Measurements from ENCODE around the gene RASL11A.
"Not testable (repeated sequence)": the region's sequence is repeated elsewhere in the genome, so short reads cannot be mapped to it uniquely, and the experiment has no call there.

The RASL11A gene

DNA sequence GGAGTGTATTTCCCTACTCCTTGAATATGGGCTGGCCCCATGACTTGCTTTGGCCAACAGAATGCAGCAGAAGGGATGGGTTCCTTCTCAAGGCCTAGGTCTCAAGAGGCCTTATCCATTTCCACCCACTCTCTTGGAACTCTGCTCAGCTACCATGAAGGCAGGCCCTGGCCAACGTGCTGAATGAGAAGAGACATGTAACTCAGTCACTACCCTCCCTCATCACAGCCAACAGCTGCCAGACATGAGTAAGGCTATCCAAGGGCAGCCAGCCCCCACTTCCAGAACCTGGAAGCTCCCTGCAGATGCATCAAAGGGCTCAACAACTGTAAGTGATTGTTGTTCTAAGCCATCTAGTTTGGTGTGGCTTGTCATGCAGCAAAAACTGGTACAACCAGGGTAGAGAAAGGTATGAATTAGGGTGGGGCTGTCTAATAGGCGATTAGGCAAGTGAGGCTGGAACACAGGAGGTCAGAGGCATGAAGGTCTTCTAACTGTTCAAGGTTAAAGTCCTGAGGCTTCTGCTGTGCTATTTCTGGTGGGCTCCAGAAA lies 1.4 kb upstream of the RASL11A start:
- no peak for DNase-seq

DNA sequence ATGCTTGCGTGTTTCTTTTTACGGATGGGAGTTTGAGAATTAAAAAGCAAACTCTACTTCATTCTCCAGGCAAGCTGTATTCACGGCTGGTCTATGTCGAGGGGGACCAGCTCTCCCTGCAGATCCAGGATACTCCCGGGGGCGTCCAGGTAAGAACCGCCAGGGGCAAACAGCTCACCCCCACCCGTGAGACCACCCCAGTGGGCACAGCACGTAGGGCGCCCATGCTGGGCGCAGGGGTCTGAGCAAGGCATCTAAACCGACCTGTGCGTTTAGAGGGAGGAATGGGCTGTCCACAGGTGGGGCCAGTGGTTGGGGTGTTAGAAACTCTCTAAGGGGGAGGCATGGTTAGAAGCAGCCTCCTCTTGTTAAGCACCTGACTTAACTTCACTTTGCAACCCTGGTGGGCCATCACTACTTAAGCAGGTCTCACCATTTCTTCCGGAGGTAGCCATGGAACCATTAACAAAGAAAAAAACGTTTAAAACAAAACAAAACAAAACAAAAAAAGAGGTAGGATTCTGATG lies 1.0 kb downstream of the RASL11A start:
- DNase-seq, result no peak

GRCh38 chr13:27273658-27274425 lies 3.2 kb downstream of the RASL11A start:
- no peak for DNase-seq

- DNase-seq, result no peak
Observed at GRCh38 chr13:27274631-27275030, 4.0 kb downstream of the RASL11A start.

- DNase-seq, result no peak
Observed at GRCh38 chr13:27276188-27276587, 5.6 kb downstream of the RASL11A start.

GRCh38 chr13:27279506-27279905 lies 8.9 kb downstream of the RASL11A start:
- DNase-seq, result no peak

- no peak for DNase-seq
Observed at GRCh38 chr13:27280009-27280656, 9.5 kb downstream of the RASL11A start.

DNA sequence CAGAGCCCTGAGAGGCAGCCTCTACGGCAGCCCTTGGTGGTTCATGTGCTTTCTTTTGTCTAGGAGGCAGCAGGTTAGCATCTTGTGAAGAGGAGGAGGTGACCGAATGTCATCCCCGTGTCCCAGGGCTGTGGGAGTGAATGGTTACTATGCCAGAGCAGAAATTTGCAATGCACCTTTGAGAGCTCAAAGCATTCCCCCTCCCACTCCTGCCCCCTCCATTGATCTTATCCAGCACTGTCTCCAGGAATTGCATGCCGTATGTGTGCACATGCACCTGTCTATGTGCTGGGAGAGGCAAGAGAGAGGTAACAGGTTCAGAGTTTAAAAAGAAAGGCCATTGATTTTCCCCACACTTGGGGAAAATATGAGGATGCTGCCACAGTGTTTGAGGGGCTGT lies 10.2 kb downstream of the RASL11A start:
- DNase-seq, result no peak

DNA sequence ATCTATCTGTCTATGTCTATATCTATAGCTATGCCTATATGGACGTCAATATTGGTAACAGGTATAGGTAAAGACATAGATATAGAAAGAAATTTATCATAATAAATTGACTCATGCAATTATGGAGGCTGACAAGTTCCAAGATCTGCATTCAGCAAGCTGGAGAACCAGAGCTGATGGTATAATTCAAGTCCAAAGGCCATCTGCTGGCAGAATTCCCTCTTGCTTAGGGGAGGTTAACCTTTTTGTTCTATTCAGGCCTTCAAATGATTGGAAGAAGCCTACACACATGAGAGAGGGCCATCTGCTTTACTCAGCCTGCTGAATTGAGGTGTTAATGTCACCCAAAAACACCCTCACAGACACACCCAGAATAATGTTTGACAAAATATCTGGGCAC lies 10.8 kb downstream of the RASL11A start:
- no peak for DNase-seq

- DNase-seq, result peak; percentile 38
Observed at GRCh38 chr13:27283906-27284493, 13.4 kb downstream of the RASL11A start.

DNA sequence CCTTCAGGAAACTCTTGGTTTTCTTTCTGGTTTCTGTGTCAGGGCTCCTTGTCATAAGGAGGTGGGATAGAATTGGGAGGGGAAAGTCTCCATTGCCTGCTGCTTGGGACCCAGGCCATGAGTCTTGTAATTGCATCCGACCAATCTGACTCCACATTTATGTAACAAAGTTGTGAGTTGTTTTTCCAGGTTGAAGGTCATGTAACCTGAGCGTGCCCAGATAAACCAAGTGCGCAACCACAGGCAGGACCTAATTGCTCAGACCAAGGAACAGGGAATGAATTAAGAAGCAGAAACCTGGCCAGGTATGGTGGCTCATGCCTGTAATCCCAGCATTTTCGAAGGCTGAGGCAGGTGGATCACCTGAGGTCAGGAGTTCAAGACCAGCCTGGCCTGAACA lies 17.8 kb downstream of the RASL11A start:
- no peak for DNase-seq

GRCh38 chr13:27289011-27289665 lies 18.5 kb downstream of the RASL11A start:
- DNase-seq, result no peak

GRCh38 chr13:27290715-27291114 lies 20.1 kb downstream of the RASL11A start:
- no peak for DNase-seq

- DNase-seq, result not testable (repeated sequence)
Observed at GRCh38 chr13:27291967-27292366, 21.3 kb downstream of the RASL11A start.

- DNase-seq, result no peak
Observed at GRCh38 chr13:27293076-27293691, 22.6 kb downstream of the RASL11A start.

DNA sequence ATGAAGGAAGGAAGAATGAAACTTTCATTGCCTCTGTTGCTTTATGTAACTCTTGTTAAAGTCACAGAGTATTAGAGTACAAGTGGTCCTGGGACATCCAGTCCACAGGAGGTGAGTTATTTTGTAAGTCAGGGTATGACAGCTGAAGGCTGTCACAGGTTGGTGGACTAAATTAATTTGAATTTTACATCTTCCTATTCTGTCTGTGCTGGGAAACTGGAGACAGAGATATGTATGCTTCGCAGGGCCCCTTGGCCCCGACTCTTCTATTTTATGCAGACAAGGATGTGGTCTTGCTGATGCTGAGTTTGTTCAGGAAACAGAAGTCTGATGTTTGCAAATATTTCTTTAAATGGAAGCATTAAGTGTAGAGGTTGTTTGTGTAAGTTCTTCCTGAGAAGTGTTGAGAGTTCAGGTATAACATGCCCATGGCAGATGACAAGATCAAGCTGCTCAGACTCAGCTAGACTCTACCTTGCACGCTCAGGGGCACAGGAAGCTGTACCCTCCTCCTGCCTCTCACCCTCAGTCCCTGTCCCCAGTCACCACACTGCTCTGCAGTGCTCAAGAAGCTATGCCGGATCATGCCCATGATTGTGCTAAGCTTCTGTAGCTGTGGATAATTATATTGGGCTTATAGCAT lies 23.4 kb downstream of the RASL11A start:
- no peak for DNase-seq

DNA sequence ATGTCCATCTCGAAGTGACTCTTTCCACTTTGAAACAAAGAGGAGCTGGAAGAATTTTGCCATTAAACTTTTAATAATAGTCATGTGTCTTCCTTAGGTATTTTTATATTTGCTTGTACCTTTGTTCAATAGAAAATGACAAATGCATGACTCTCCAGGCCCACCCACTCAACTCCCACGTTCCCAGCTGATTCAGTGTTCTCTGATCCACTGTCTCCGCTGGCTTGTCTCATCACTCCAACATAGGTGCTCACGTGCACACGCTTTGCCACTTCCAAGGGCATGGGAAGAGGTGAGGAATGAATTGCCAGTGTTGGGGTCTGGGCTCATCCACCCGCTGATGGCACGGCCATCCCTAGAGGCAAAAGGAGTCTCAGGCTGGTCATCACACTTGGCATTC lies 24.5 kb downstream of the RASL11A start:
- DNase-seq, result no peak

- no peak for DNase-seq
Observed at GRCh38 chr13:27295660-27296059, 25.0 kb downstream of the RASL11A start.

- no peak for DNase-seq
Observed at GRCh38 chr13:27296496-27296895, 25.9 kb downstream of the RASL11A start.

- no peak for DNase-seq
Observed at GRCh38 chr13:27298849-27299248, 28.2 kb downstream of the RASL11A start.

- not testable (repeated sequence) for DNase-seq
Observed at GRCh38 chr13:27300406-27300805, 29.8 kb downstream of the RASL11A start.

GRCh38 chr13:27300941-27301586 lies 30.4 kb downstream of the RASL11A start:
- DNase-seq, result no peak

Data from activated CD4-positive, alpha-beta T cell treated with anti-CD3 and anti-CD28 coated beads, Interleukin-10, Interleukin-2, amounts not matched to agents 100 ng/mL and 50 ng/mL, durations not matched to agents 16 hours and 8 hours (primary cell).